GM21576 (cell line): ENCODE measurements around the gene DCBLD2.

ENCODE experiments used
- ATAC-seq: cut with Tn5 transposase; IDR thresholded peaks from one replicate; pipeline ENCODE4 v1.9.1; 2021; ENCODE audit warnings: mild to moderate bottlenecking, moderate library complexity; ENCODE audit not compliant: unreplicated experiment

Gene DCBLD2

DNA sequence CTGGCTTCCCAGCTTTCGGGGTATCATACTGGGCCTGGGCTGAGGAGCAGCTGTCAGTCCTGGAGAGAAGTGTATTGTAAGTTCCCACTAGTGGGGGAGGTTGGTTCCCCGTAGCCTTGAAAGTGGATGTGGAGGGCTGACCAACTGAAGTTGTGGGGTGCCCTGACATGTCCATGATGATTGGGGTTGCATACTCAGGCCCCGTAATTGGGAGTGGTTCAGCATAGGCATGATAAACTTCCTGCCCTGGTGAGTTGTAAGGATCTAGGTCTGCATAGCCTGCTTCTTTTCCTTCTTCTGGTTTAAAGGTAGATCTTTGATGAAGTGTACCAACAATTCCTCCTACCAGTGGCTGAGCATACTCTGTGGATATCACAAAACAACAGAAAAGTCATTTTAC lies 102.0 kb downstream of the DCBLD2 start:
- ATAC-seq: no peak

DNA sequence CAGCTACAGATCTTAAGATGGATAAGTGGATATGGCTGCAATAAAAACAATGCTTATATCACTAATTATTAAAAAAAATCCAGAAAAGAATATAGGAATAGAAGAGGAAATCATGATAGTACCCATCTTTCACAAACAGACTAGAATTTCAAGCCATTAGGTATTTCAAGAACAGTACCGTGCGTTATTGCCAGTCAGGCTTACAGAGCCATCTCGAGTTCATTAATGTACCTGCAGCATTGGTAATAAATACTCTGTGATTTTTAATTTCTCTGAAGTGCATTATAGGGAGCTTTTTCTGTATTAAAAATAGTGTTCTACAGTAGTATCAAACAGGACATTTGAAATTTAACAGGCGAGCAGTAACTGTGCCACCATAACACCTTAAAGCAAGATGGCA lies 102.7 kb downstream of the DCBLD2 start:
- no peak for ATAC-seq

- ATAC-seq: no peak
These were observed 103.6 kb downstream of the DCBLD2 start for GRCh38 chr3:98797905-98798304.

DNA sequence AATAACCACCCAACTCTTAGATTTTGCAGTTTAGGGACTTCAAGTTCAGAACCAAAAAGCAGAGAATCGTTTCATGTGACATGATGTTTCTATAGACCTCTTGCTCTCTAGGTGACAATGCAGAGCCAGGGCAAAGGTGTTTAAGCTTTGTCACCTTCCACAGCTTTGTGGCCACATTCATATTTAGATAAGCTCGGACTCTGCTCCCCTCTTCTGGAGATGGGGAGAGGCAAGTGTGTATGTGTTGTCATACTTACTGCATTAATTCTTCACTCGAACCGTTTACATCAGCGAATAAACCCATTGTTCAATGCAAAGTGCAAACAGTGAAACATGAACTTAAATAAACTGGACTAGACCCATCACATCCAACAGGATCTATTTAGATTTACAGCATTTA lies 105.2 kb downstream of the DCBLD2 start:
- no peak for ATAC-seq

GRCh38 chr3:98793971-98794370 lies 107.5 kb downstream of the DCBLD2 start:
- ATAC-seq: no peak

- no peak for ATAC-seq
These were observed 109.9 kb downstream of the DCBLD2 start for GRCh38 chr3:98791341-98792325.

DNA sequence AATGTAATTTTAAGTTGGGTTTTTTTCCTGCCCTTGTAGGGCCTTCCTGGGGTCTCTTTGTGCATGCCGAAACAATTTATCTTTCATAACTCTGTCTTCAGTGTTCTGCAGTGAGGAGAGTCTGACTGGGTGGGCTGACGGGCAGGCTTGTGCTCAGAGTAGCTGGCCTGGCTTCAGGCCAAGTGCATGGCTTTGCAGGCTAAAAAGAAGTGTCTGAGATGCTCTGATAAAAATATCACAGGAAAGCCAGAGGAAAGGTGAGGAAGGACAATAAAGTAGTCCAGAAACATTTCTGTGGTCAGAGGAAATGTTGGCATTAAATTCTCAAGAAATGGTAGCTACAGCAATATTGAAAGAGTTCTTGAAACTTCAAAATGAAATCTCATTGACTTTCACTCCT lies 112.8 kb downstream of the DCBLD2 start:
- ATAC-seq: no peak

DNA sequence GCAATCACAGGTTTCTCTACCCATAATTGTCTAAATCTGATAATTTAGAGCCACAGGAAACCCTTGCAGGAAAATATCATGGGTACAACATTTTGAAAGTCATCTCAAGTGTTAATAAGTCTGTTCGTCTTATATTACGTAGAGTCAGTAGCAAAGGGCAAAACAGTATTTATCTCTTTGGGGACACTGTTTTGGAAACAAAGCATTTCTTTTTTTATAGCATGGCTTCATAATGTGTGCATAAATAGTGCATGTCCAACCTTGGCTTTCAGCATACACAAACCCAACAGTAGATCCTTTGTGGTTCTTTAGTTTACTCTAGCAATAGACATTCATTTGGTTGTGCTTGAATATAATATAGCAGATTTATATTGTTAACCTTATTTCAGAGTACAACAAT lies 114.3 kb downstream of the DCBLD2 start:
- ATAC-seq: no peak

DNA sequence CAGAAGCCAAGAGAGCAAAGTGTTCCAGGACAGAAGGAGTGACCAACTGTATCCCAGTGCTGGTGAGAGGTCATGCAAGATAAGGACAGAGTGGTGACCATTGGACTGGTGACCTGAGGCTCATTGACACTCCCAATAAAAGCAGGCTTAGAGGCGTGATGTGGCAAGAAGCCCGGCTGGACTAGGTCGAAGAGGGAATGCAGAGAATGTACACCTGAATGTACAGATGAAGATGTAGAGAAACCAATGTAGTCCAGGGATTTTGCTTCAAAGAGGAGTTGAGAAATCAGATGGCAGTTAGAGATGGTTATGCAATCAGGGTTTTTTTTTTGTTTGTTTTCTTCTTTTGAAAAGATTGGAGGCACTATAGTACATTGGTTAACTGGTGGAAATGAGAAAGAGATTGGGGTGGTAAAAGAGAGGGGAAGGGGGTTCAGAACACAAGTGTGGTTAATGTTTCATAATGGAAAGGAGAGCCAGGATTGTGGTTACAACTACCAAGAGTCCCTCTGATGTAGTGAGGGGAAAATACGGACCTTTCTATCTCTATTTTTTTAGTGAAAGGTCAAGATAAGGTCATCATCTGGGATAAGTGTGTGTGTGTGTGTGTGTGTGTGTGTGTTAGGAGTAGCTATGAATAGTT lies 115.0 kb downstream of the DCBLD2 start:
- no peak for ATAC-seq

DNA sequence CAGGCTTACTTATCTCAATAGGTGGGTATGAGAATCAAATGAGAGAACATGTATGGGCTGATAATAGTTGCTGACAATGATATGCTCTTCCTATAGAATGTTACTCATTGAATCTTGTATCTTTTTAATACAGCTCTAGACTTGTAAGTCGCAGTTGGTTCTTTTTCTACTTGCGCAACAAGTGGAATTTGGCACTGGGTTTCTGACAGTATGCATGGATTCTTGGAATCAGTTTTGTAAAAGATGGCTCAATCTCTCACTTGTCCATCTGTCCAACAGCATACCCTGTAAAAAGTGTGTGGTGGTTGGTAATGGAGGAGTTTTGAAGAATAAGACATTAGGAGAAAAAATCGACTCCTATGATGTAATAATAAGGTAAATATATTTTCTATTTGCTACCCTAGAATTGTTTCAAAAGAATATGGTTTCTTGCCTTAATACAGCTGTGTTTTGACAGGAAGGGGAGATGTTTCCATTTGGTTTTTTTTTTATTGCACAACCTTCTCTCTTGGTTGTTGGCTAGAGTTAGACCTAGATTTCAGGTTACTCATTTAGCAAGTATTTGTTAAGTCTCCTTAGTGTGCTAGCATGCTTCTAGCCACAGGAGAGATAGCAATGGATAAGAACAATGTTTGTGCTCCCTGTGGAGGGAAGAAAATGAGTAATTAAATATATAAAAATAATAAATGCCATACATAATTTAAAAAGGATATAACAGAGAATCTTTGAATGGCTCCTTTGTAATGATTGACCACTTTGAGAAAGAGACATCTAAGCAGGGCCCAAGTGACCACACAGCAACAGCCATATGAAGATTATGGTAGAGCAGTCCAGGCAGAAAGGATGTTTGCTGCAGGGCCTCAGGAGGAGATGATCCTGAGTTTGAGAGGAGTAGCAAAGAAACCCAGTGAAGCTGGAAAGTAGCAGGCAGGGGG lies 116.6 kb downstream of the DCBLD2 start:
- ATAC-seq: no peak

GRCh38 chr3:98784042-98784441 lies 117.5 kb downstream of the DCBLD2 start:
- no peak for ATAC-seq

- ATAC-seq: no peak
These were observed 118.5 kb downstream of the DCBLD2 start for GRCh38 chr3:98782824-98783500.

GRCh38 chr3:98780343-98780742 lies 121.2 kb downstream of the DCBLD2 start:
- ATAC-seq: no peak

DNA sequence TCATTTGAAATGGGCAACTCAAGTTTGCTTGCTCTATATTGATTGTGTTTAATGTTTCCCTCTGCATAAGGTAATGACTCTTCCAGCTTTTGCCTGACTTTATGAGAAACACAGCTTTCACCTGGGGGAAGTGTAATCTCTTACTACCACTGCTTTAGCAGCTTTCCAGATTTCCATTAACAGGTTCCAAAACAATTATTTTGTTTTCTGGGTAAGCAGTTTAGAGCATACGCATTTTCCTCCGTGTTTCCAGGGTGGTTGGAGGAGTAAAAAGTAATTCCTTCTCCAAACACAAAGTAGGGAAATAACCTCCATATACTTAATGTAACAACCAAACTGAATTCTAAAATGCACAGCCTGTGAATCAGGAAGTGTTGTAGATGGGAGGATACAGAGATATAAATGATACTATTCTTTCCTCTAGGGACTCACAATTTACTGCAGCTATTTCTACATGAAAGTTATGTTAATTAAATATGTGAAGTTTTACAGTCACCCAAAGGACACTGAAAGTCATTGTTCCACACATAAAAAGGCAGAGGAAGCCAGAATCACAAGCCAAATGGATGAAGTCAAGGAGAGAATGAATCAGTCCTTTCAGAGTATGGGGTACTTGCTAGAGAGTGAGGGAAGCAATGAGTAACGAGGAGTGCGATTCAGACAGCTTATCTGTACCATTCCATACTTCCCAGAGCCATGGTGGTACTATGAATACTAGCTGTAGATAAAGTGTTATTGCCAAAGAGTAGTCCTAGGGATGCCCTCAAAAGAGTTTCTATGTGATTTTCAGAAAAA lies 121.8 kb downstream of the DCBLD2 start:
- no peak for ATAC-seq

- no peak for ATAC-seq
These were observed 122.6 kb downstream of the DCBLD2 start for GRCh38 chr3:98778852-98779413.

DNA sequence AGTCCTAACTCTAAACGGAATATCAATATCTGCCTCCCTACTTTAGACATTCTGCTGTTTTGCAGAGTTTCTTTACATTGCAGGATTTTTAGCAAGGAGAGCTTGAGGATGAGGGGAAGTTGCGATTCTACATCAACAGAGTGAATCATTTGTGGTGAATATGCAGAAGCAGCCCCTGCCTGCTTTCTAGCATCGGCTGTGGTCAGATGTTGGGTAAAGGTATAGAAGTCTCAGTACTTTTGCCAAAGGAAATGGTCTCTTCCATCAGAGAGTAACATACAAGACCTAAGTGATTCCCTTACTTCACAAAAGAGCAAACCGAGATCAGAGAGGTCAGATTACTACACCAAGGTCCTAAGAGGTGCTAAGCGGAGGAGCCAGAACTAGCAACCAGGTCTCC lies 123.1 kb downstream of the DCBLD2 start:
- no peak for ATAC-seq

- no peak for ATAC-seq
These were observed 123.7 kb downstream of the DCBLD2 start for GRCh38 chr3:98777801-98778220.

GRCh38 chr3:98777286-98777685 lies 124.2 kb downstream of the DCBLD2 start:
- ATAC-seq: no peak

DNA sequence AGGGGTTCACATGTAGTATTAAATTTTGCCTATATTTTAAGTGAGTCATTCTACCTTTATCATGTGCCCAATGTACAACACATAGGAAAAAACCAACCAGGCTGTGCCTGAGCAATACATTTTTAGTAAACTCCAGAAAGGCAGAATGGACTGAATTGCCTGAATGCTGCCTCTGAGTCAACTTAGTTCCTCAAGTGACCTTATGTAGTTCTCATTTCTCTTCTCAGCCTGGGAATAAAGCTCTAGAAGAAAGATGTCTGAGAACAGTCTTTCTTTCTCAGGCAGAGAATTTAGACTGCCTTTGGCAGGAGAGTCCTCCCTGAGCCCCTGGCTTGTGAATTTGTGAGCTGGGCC lies 125.4 kb downstream of the DCBLD2 start:
- no peak for ATAC-seq
